HG03460 (cell line): Measurements from ENCODE around the gene OTOF.

Experiments
- ATAC-seq: cut with Tn5 transposase; IDR thresholded peaks from one replicate; pipeline ENCODE4 v1.9.1; 2021; ENCODE audit not compliant: unreplicated experiment

The OTOF gene

GRCh38 chr2:26421961-26422360 lies 56.0 kb downstream of the OTOF start:
- no peak for ATAC-seq

GRCh38 chr2:26414311-26414710 lies 63.6 kb downstream of the OTOF start:
- ATAC-seq, result no peak

- ATAC-seq, result no peak
Measured at GRCh38 chr2:26412091-26412673, 65.7 kb downstream of the OTOF start.

GRCh38 chr2:26411419-26411818 lies 66.5 kb downstream of the OTOF start:
- no peak for ATAC-seq

- no peak for ATAC-seq
Measured at GRCh38 chr2:26410764-26411243, 67.1 kb downstream of the OTOF start.

- no peak for ATAC-seq
Measured at GRCh38 chr2:26409785-26410184, 68.1 kb downstream of the OTOF start.

GRCh38 chr2:26407526-26407925 lies 70.4 kb downstream of the OTOF start:
- no peak for ATAC-seq
